GM06990 (cell line): Measurements from ENCODE around the gene CA5B.

Source experiments
- DNase-seq: peaks from one replicate; pipeline ENCODE4 v3.0.0-alpha.2; 2011; ENCODE audit not compliant: insufficient read length; ENCODE audit errors: extremely low read depth
- H3K27me3 ChIP-seq: replicated peaks from 2 replicates; pipeline ENCODE4 v1.6.0; 2011; ENCODE audit warnings: low read length; ENCODE audit not compliant: control insufficient read depth, insufficient read depth
- H3K36me3 ChIP-seq: 2 replicates; pipeline ENCODE4 v1.5.1; 2011; ENCODE audit warnings: low read length; ENCODE audit not compliant: control insufficient read depth, insufficient read depth
- H3K4me3 ChIP-seq: replicated peaks from 2 replicates; pipeline ENCODE4 v1.5.1; 2011; ENCODE audit warnings: low read depth, mild to moderate bottlenecking, control low read depth, low read length
- CTCF ChIP-seq: IDR thresholded peaks from 2 replicates; pipeline ENCODE4 v1.5.1; 2011; ENCODE audit warnings: low read length, control low read depth, mild to moderate bottlenecking, inconsistent platforms; ENCODE audit not compliant: insufficient read depth, poor library complexity, severe bottlenecking

Gene CA5B

GRCh38 chrX:15785176-15785750 is 47.2 kb downstream of the CA5B start:
- DNase-seq: no peak
- TF ChIP-seq CTCF: no peak
- Histone ChIP-seq H3K36me3 (no peaks in the 10 kb centered on the region), H3K27me3 (no peaks in the 10 kb centered on the region), H3K4me3 (no peak overlapping the region)

GRCh38 chrX:15786915-15787314 is 48.8 kb downstream of the CA5B start:
- TF ChIP-seq CTCF: no peak
- Histone ChIP-seq H3K27me3 (no peaks in the 10 kb centered on the region), H3K36me3 (no peaks in the 10 kb centered on the region), H3K4me3 (no peak overlapping the region)
- DNase-seq: no peak

GRCh38 chrX:15789979-15790768 is 52.1 kb downstream of the CA5B start, which contains the start of gene ZRSR2:
Gene ZRSR2, plus strand, starts transcription at chrX:15790484. Its CDS starts 12 bp downstream, at chrX:15790496.
- Histone ChIP-seq H3K36me3 (no peaks in the 10 kb centered on the region; the same call in 1 of the 2 replicates), H3K27me3 (no peaks in the 10 kb centered on the region), H3K4me3 (peak within 1 kb of the TSS; percentile 92)
- TF ChIP-seq CTCF: no peak
- peak; percentile 93 for DNase-seq

- Histone ChIP-seq H3K27me3 (no peaks in the 10 kb centered on the region), H3K36me3 (no peaks in the 10 kb centered on the region; the same call in 1 of the 2 replicates), H3K4me3 (peak overlapping the region; percentile 92)
- peak; percentile 18 for DNase-seq
- TF ChIP-seq CTCF: no peak
Observed at GRCh38 chrX:15790769-15791290, 52.8 kb downstream of the CA5B start.

GRCh38 chrX:15797707-15798106 is 59.6 kb downstream of the CA5B start:
- DNase-seq: no peak
- Histone ChIP-seq H3K4me3 (no peak overlapping the region), H3K27me3 (no peaks in the 10 kb centered on the region), H3K36me3 (no peaks in the 10 kb centered on the region; the same call in none of the 2 replicates)
- no peak for TF ChIP-seq CTCF
